ENCODE measurements around the gene SLC25A30. TPM values are rescaled to one million over a fixed set of nuclear protein-coding genes. Genes with fewer than 3 reads are reported as not detected.

SLC25A30 gene
- total RNA-seq, 1 experiment from 2014 or later = 6.3 TPM

DNA sequence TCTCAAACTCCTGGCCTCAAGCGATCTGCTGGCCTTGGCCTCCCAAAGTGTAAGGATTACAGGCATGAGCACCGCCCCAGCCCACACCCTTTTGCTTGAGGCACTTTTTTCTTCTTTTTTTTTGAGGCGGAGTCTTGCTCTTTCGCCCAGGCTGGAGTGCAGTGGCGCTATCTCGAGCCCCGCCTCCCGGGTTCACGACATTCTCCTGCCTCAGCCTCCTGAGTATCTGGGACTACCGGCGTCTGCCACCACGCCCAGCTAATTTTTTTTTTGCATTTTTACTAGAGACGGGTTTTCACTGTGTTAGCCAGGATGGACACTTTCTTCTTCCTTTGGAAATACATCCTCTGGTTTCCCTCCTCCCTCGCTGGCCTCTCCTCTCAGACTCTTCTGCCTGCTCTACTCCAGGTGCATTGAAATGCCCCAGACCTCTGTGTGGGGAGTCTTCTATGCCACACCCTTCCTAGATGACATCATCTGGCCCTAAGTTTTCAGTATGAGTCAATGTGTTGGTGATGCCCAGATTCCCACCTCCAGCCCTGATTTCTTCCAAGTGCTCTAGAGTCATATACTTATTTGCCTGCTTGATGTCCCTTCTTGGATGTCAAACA lies 56.5 kb downstream of the SLC25A30 start:
- no peaks in the 10 kb centered on the region for H3K27me3 ChIP-seq (ENCODE audit: insufficient read depth, low read length)
- H2BK15ac ChIP-seq (ENCODE audit: low read depth, low read length) = no peak overlapping the region
- peaks cover 32 to 50% (median 45%) of the 10 kb centered on the region in 3 experiments for H3K36me3 Mint-ChIP-seq (ENCODE audit: insufficient read depth in 1 of 3, low read depth in 3 of 3)
- H3K4me2 ChIP-seq (ENCODE audit: insufficient read depth, insufficient read length, low read length) = no peak overlapping the region
- H3K4me1 Mint-ChIP-seq = peaks cover 7 to 11% of the 10 kb centered on the region in 2 experiments
- H4K8ac ChIP-seq (replicated peaks; ENCODE audit: insufficient read length, low read depth, low read length) = no peak overlapping the region
- no peaks in the 10 kb centered on the region for H3K4me1 ChIP-seq (ENCODE audit: insufficient read depth, low read length)
- no CpG with 5 or more reads among the region's 14 CpGs for WGBS (ENCODE audit: extremely low coverage, insufficient read length, low lambda C conversion rate)
- H3K23me2 ChIP-seq (ENCODE audit: insufficient read length, low read depth, low read length, poor library complexity, severe bottlenecking) = no peaks in the 10 kb centered on the region
- H3K18ac ChIP-seq (ENCODE audit: insufficient read length, low read depth, low read length) = no peak overlapping the region
- no peak overlapping the region for H3K4me3 Mint-ChIP-seq
- H2BK12ac ChIP-seq (ENCODE audit: insufficient read length, low read depth, low read length) = no peak overlapping the region
- H2BK5ac ChIP-seq (ENCODE audit: insufficient read length, low read length) = no peak overlapping the region
- no peak overlapping the region for H3T11ph ChIP-seq (ENCODE audit: low read length)
- no peak overlapping the region for H3K4ac ChIP-seq (ENCODE audit: low read depth, low read length)
- H3K23ac ChIP-seq (ENCODE audit: insufficient read length, low read depth, low read length) = no peak overlapping the region
- no peak overlapping the region for H2AFZ ChIP-seq (ENCODE audit: low read length)
- H3K9me3 Mint-ChIP-seq = peaks cover 10 to 14% of the 10 kb centered on the region in 2 experiments; a peak in 4 of 5 replicates
- TF ChIP-seq, protein P1, sequence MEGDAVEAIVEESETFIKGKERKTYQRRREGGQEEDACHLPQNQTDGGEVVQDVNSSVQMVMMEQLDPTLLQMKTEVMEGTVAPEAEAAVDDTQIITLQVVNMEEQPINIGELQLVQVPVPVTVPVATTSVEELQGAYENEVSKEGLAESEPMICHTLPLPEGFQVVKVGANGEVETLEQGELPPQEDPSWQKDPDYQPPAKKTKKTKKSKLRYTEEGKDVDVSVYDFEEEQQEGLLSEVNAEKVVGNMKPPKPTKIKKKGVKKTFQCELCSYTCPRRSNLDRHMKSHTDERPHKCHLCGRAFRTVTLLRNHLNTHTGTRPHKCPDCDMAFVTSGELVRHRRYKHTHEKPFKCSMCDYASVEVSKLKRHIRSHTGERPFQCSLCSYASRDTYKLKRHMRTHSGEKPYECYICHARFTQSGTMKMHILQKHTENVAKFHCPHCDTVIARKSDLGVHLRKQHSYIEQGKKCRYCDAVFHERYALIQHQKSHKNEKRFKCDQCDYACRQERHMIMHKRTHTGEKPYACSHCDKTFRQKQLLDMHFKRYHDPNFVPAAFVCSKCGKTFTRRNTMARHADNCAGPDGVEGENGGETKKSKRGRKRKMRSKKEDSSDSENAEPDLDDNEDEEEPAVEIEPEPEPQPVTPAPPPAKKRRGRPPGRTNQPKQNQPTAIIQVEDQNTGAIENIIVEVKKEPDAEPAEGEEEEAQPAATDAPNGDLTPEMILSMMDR (conservative IDR thresholded peaks at IDR 0.05) = no peak
- H3K27me3 Mint-ChIP-seq (ENCODE audit: low read depth) = no peaks in the 10 kb centered on the region
- no peak overlapping the region for H4K91ac ChIP-seq (ENCODE audit: insufficient read length, low read depth, low read length)
- no peak overlapping the region for H4K5ac ChIP-seq (ENCODE audit: insufficient read length, low read depth, low read length)
- peak; percentile 69 for DNase-seq
- no peak overlapping the region for H3K14ac ChIP-seq (ENCODE audit: insufficient read depth, low read length)
- no peak overlapping the region for H3K9ac ChIP-seq (ENCODE audit: extremely low read depth, insufficient read length, low read length)
- H3K27ac Mint-ChIP-seq = peak overlapping the region in 1 of 3 experiments; percentile 68; a peak in 1 of 7 replicates
- no peak overlapping the region for H2BK20ac ChIP-seq (ENCODE audit: low read depth, low read length, poor library complexity, severe bottlenecking)
- no peaks in the 10 kb centered on the region for H3K79me1 ChIP-seq (ENCODE audit: insufficient read depth, low read depth, low read length, poor library complexity, severe bottlenecking)
- H3K9me3 ChIP-seq (ENCODE audit: control insufficient read depth, low read depth, low read length) = no peaks in the 10 kb centered on the region
- no peak overlapping the region for H3K56ac ChIP-seq (ENCODE audit: insufficient read length, low read depth, low read length)
- no peak overlapping the region for H3K27ac ChIP-seq (ENCODE audit: insufficient read length, low read depth, low read length)
- H2AK5ac ChIP-seq (ENCODE audit: insufficient read length, low read length) = no peak overlapping the region
- H3K79me2 ChIP-seq (ENCODE audit: insufficient read depth, low read length) = no peaks in the 10 kb centered on the region
- H4K20me1 ChIP-seq (ENCODE audit: control insufficient read depth, insufficient read depth, insufficient read length) = no peaks in the 10 kb centered on the region
- no peak overlapping the region for H2BK120ac ChIP-seq (ENCODE audit: low read depth, low read length, poor library complexity, severe bottlenecking)
